HUDEP-2 (cell line): Measurements from ENCODE around the gene GATAD1.
A peak's percentile ranks its signal among the peaks of the same experiment; 100 is the strongest.
"Not testable (repeated sequence)": the region's sequence is repeated elsewhere in the genome, so short reads cannot be mapped to it uniquely, and the experiment has no call there.

Experiments used
- DNase-seq, 76 experiments: peaks; one replicate each; lab custom pipeline; 2025; ENCODE audit not compliant: unreplicated experiment in 76 of 76; lab: John Stamatoyannopoulos, UW

Gene GATAD1

DNA sequence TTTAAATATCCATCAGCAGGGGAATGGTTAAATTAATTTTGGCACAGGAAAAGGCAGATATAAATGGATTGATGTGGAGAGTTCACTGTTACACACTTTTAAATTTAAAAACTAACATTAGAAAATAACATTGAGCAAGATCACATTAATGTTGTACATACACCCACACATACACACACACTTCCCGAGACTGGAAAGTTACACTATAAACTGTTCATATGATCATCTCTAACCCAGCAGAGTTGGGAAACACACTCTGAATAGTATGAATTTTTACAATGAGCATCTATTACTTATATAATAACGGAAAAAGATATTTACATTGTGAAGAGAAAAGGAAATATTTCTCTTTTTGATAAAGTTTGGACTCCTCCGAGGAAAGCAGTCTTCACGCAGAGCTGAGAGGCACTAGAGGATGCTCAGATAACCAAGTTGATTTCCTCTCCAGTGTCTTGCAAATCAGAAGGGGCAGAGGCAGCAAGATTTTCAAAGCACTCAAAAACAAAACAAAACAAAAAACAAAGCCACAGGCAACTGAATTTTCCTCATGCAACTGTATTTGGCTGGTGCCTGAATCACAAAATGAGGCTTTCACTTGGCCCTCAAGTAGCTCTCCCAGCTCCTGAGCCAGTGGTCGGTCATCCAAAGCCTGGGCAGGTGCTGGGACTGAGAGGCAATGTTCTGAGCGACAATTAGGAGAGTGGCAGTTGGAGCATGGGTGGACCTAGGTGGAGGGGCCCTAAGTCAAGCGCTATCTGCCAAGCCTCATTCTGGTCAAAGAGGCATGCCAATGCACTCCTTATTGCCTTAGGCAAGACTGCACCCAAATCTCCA lies 10.5 kb upstream of the GATAD1 start:
- no peak for DNase-seq

DNA sequence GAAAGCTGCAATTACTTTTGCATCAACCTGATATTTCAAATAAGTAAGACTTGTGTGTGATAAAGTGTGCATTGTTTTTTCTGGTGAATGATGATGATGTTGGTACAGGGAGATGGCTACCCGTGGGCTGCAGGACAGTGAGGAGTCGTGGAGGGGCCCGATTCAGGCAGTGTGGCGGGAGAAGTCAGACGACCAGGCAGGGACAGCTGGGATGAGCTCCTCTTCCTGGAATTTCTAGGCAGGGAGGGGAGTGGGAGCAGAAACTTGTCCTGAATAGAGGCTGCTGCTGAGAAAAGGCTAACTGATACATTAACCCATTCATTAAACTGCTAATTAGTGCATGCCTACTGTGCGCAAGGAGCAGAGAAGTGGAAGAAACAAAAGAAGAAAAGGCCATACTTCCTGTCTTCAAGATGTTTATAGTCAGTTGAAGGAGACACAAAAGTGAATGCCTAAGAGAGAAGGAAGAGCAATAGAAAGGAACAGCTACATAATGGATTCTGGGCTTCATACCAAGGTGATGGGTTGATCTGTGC lies 9.3 kb upstream of the GATAD1 start:
- DNase-seq: no peak

GRCh38 chr7:92442720-92443119 lies 4.6 kb upstream of the GATAD1 start:
- peak in 20 of 76 experiments; percentile 7 to 81 (median 48) for DNase-seq

DNA sequence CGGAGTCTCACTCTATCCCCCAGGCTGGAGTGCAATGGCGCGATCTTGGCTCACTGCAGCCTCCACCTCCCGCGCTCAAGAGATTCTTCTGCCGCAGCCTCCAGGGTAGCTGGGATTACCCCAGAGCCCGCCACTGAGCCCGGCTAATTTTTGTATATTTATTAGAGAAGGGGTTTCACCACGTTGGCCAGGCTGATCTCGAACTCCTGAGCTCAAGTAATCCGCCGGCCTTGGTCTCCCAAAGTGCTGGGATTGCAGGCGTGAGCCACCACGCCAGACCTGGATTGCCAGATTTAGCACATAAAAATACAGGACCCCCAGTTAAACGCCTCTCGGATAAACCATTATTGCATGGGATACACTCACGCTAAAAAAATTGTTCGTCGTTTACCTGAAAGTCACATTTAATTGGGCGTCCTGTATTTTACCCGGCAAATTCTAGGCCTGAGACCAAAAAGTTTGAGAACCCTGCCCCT lies 375 bp upstream of the GATAD1 start:
- no peak for DNase-seq

DNA sequence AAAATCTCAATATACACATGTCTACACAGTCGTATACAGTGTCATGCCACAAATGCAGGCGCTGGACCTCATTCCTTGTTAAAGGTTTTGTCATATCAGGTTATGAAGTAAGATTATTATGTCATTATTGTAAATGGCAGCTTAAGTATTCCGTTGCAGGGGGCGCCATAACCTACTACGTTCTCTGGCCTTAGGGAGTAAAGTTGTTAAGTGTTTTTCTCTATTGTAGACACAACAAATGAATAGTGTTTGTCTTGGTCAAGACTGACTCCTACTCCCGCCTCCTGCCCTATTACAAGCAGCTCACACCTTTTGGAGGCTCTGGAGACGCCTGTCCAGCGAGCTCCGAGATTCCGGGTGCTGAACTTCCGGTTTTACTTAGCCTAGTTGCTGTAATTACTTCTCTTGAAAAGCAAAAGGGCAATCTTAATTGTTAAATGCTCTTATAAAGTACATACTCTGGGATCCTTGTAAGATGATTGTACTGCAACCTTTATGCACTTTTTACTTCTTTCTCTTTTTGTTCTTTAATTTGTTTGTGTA lies 994 bp downstream of the GATAD1 start:
- DNase-seq: peak in 60 of 76 experiments; percentile 6 to 66 (median 35)

- DNase-seq: no peak
Observed at GRCh38 chr7:92451645-92452044, 4.4 kb downstream of the GATAD1 start.

DNA sequence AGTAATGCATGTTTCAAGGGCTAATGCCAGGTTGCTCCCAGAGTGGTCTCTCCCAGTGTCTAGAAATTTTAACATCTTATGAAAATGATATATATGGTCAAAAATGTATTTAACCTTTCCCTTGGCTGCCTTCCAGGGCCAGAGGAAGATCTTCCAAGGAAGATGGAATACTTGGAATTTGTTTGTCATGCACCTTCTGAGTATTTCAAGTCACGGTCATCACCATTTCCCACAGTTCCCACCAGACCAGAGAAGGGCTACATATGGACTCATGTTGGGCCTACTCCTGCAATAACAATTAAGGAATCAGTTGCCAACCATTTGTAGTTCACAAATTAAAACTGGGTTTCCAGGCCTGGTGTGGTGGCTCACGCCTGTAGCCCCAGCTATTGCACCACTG lies 9.0 kb downstream of the GATAD1 start:
- DNase-seq: no peak

DNA sequence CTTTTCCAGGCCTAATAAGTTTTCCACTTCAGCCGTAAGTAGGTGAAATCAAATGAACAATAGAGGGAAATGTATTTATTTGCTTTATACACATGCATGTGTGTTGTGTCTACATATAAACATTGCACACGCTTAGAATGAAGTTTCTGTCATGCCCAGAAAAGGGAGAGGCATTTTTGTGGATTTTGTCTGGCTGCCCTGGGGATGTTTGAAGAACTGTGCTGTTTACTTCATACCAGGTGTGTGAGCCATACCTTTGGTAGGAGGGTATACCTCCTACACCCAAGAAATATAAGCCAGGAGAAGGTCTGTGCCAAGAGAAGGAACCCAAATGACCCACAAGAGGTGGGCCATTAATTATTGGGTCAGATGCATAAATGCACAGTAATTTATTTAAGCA lies 12.8 kb downstream of the GATAD1 start:
- DNase-seq: no peak

- DNase-seq: no peak
Observed at GRCh38 chr7:92460510-92460909, 13.2 kb downstream of the GATAD1 start.

DNA sequence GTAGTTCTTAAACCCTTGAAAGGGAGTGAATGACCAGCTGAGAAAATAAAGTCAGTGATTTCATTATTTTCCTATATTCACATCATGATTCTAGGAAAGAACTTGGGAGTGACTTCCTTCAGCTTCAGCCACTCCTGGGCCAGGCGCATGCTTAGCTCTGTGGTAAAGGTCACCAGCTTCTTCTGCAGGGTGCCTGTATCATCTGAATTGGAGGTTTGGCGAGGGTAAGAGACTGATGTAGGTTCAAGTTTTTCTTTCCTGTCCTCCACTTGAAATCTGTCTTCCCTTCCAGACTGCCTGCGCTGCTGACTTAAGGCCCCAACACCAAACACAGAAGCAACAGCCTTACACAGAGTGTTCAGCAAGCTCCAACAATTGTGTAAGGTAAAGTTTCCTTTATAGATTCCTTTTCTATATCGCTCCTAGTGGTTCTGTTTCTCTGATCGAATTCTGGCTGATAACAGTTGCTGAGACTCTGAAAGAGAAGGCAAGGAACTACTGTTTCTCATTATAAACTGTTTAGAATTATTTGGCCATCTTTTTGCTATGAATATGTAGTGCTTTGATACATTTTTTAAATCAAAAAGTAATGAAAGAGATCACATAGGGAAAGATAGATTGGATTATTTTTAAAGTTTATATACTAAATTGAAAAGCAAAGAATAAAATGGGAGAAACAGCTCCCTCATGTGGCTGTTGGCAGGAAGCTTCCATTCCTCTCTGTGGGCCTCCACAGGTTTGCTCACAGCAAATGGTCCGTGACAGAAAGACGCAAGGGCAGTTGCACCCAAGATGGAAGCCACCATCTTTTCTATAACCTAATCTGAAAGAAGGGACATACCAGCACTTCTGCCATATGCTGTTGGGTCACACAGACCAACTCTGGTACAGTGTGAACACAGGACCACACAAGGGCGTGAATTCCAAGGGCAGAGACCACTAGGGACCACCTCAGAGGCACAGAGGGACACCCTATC lies 14.0 kb downstream of the GATAD1 start:
- peak in 35 of 76 experiments; percentile 1 to 40 (median 11) for DNase-seq

- DNase-seq: no peak
Observed at GRCh38 chr7:92462560-92462959, 15.3 kb downstream of the GATAD1 start.

DNA sequence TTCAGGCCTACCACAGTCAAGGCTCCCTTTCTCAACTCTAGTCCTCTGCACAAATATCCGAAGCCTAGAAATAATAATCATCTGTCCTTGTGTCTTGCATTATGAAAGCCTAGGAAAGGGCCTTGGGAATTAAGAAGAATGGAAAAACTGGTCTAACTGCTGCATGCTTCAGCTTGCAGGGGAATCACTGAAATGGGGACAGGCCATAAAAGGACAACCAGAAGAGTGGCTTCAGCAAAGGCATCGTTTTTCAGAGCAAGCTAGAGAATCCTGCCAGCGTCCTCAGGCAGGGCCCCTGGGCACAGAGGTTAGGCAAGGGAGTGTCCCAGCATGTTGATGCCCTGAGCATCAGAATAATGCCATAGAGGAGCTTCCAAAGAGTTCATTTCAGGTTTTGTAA lies 17.2 kb downstream of the GATAD1 start:
- no peak for DNase-seq

- no peak for DNase-seq
Observed at GRCh38 chr7:92466682-92467081, 19.4 kb downstream of the GATAD1 start.

DNA sequence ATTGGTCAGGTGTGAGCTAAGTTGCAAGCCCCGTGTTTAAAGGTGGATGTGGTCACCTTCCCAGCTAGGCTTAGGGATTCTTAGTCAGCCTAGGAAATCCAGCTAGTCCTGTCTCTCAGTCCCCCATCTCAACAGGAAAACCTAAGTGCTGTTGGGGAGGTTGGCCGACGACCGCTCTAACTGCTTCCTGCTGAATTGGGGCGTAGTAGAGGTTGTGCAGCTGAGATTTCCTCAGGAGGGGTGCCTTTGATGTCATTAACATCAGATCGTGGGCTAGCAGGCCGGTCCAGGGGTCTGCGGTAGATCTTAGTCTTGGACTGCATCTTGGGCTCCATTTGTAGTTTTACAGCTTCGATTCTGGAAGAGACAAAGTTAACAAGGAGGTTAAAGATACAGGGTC lies 21.3 kb downstream of the GATAD1 start:
- not testable (repeated sequence) for DNase-seq

DNA sequence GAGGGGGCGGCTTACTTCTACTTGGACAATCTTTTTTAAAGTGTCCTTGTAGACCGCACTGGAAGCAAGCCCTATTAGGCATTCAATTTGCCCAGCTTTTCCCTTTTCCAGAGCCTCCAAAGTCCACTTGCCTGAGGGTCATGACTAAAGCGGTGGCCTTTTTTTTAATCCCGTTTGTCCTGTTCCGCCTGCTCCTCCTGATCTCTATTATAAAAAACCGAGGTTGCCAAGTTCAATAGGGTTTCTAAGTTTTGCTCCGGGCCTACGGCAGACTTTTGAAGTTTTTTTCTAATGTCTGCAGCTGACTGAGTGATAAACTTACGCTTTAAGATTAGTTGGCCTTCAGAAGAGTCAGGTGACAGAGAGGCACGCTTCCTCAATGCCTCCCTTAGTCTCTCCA lies 26.7 kb downstream of the GATAD1 start:
- not testable (repeated sequence) for DNase-seq

DNA sequence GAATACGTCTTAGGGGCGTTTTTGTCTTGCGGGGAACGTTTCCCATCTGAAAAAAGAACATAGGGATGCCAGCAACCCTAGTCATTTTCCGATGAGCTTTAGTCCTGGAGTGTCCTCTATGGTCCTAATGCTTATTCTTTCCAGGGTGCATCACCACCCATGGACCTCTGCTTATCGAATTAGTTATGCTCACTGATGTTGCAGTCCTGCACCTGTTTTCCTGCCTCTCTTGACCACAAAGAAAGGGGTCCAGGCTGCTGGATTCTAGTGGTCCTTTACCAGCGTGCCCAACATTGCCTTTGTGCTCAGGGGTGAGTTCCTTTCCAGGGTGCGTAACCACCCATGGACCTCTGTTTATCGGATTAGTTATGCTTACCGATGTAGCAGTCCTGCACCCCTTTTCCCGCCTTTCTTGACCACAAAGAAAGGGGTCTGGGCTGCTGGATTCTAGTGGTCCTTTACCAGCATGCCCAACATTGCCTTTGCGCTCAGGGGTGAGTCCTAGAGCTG lies 28.0 kb downstream of the GATAD1 start:
- DNase-seq: not testable (repeated sequence)

GRCh38 chr7:92475851-92476590 lies 28.7 kb downstream of the GATAD1 start:
- DNase-seq: not testable (repeated sequence)

GRCh38 chr7:92477681-92478080 lies 30.4 kb downstream of the GATAD1 start, which contains the start of gene ERVW-1:
TSS of gene ERVW-1 (minus strand) at chr7:92477946. CDS start at chr7:92470381, 7,565 bp downstream.
- DNase-seq: not testable (repeated sequence)

GRCh38 chr7:92478095-92478494 lies 30.8 kb downstream of the GATAD1 start:
- DNase-seq: no peak

GRCh38 chr7:92478711-92479110 lies 31.4 kb downstream of the GATAD1 start:
- DNase-seq: no peak
